Activated CD8-positive, alpha-beta memory T cell treated with anti-CD3 and anti-CD28 coated beads, Interleukin-2, amount 50 U/mL, for 1 hour (primary cell): ENCODE data around the gene GGA2.
"Not testable (repeated sequence)": the region's sequence is repeated elsewhere in the genome, so short reads cannot be mapped to it uniquely, and the experiment has no call there.

Experiments
- DNase-seq: peaks from one replicate; pipeline ENCODE4 v3.0.0-alpha.2; 2020; ENCODE audit errors: extremely low read depth

GGA2 gene

DNA sequence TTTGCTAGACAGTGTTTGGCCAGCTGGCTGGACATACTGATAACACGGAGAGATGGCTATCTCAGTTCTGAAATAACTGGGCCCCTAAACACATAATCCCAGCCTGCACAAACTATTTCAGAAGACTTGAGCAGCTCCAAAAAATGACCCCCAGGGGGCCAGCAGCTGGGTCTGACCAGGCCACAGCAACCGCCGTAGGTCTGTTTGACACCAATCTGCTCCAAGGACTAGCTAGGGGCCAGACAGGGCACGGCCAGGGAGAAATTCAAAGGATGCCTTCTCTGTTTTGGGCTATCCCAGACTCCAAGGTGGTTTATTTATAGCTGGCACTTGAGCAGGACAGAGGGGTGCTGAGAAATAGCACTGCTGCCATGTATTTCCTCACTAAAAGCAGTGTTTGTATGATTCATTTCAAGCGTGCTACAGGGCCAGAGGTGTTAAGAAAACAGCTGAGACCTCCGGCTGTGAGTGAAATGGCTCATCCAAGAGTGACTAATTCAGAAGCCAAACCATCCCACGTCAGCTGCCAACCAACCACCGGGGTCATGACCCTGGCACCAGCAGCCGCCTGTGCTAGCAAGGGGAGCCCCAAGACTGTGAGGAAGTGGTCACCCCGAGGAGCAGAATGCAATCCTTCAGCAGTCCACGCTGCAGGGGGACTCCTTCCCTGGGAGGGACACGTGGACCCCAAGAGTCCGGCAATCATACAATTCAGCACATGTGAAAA lies 5.7 kb downstream of the GGA2 start:
- DNase-seq: peak; percentile 36

GRCh38 chr16:23504076-23504452 lies 6.2 kb downstream of the GGA2 start:
- DNase-seq: no peak

DNA sequence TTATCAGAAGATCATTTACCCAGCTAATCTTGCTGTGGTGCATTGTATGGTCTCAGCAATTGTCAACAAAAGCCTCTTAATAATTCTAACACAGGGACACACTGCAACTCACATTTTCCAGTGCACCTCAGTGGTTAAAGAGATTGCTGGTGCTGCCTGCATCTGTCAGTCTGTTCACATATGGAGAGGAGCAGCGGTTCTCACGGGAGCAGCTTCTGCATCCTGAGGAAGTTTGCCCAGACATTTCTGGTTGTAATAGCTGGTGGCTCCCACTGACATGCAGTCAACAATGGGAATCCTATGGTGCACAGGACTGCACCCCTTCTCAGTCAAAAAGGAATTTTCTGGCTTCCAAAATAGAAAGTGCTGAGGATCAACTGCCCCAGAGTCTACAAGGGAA lies 7.8 kb downstream of the GGA2 start:
- no peak for DNase-seq

DNA sequence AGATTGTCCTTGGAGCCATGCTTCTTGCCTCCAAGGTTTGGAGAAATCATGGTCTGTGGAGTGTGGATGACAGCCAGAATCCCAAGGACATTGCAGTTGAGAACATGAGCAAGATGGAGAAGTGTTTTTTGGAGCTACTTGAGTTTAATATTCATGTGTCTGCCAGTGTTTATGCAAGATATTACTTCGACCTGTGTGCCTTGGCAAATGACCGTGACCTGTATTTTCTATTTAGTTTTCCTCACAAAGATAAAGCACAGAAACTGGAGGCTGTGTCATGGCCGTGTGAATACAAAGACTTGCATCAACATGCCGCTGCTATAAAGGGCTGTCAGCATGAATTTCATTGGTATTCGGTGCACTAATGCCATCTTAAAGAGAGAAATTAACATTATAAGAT lies 9.0 kb downstream of the GGA2 start:
- no peak for DNase-seq

DNA sequence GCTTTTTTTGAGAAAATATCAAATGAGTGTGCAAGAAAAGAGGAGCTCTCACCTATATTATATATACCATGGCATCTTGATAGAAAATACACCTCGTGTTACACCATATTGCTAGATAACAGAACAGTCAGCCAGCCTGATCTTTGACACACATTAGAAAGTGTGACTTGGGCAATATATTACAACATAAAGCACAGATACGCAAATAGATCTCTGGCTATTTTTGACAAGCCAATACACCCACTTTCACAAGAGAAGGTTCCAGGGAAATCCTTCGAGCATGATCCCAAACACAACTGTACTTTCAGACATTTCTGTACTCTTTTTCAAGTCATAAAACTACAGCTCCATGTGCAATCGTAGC lies 9.4 kb downstream of the GGA2 start:
- no peak for DNase-seq

DNA sequence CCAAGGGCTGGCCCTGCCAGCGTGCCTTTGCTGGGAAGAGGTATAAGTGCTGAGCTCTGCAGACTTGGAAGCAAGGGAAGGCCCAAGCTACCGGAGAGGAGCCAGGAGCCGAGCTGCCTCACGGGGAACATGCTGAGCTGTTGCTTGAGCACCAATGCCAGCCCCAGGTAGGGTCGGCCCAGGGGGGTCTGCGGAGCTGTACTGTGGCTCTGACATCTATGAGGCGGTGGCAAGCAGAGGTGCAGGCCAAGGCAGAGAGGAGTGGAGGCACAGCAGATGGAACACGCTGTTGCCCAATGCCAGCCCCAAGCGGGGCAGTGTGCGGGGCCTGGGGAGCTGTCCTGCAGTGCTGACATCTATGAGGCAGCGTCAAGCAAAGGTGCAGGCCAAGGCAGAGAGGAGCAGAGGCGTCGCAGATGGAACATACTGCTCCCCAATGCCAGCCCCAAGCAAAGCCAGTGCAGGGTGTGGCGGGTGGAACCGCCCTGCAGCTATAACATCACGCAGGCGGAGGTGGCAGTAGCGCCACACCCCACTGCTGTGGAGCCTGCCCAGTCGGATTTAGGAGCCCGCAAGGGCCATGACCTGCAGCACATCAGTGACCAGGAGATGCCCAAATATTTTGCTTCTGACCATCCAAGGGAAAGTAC lies 10.0 kb downstream of the GGA2 start:
- DNase-seq: no peak

DNA sequence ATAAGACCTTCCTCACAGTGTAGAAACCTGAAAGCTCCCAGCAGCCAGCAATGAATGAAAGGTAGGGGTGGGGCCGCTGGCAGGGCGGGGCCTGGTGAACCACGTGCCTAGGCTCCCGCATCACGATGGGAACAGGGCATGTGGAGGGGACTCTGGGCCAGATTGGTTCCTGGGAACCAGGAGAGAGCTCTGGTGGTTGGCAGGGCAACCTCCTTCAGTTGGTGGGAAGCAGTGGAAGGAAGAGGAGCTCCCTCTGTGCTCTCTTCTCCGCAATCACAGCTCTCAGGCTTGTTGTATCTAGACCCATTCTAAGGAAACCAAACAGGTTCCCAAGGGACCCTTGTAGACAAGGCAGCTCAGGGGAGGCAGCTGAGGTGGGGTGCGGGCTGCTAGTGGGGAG lies 10.5 kb downstream of the GGA2 start:
- no peak for DNase-seq

GRCh38 chr16:23498863-23499262 lies 11.4 kb downstream of the GGA2 start:
- no peak for DNase-seq

DNA sequence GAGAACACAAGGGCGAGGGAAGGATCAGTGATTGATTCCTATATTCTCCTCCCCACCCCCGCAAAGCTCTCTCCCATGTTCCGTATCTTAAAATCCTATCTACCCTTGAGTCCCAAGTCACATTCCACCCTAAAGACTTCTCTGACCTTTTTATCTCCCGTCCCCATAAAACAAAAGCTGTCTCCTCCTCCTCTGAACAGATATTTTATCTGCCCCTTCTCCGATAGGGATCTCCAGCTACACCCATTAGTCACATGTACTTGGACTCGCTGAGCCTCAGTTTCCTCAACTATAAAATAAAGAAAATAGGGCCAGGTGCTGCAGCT lies 12.8 kb downstream of the GGA2 start:
- DNase-seq: no peak

- no peak for DNase-seq
Observed at GRCh38 chr16:23496821-23497542, 13.3 kb downstream of the GGA2 start.

DNA sequence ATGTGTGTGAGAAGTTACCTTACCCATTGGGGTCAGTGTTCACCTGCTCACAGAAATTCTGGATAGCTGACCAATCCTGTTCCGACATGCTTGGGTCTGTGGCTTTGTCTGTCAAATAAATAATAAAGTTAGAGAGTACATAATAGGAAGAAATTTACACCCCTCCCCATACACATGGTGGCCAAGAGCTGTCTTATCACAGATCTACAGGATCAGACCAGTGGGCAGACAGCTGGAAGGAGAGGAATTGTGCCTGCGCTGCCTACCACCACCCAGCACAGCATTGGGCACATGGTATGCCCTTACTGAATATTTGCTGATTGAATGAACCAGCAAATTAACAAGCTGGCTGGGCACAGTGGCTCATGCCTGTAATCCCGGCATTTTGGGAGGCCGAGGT lies 14.6 kb downstream of the GGA2 start:
- DNase-seq: no peak

GRCh38 chr16:23494188-23494587 lies 16.1 kb downstream of the GGA2 start:
- DNase-seq: no peak

GRCh38 chr16:23491490-23492391 lies 18.6 kb downstream of the GGA2 start:
- DNase-seq: no peak

- DNase-seq: no peak
Observed at GRCh38 chr16:23486480-23486879, 23.8 kb downstream of the GGA2 start.

- no peak for DNase-seq
Observed at GRCh38 chr16:23485841-23486240, 24.5 kb downstream of the GGA2 start.

DNA sequence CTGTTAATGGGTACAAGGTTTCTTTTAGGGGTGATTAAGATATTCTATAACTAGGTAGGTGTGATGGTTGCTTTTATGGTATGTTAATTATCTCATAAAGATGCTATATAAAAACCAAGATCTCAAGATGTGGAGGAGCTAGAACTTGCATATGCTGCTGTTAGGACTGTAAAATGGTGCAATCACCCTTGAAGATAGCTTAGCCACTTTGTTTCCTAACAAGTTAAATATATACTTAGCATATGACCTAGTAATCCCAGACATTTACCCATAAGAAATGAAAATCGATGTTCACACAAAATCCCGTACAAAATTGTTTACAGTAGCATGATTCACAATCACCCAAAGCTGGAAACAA lies 25.1 kb downstream of the GGA2 start:
- DNase-seq: no peak

GRCh38 chr16:23484510-23485256 lies 25.6 kb downstream of the GGA2 start:
- no peak for DNase-seq

- not testable (repeated sequence) for DNase-seq
Observed at GRCh38 chr16:23483492-23483891, 26.8 kb downstream of the GGA2 start.

- peak; percentile 27 for DNase-seq
Observed at GRCh38 chr16:23482778-23483177, 27.5 kb downstream of the GGA2 start.

GRCh38 chr16:23480257-23480656 lies 30.0 kb downstream of the GGA2 start:
- DNase-seq: no peak

- no peak for DNase-seq
Observed at GRCh38 chr16:23479138-23479537, 31.2 kb downstream of the GGA2 start.

- no peak for DNase-seq
Observed at GRCh38 chr16:23478566-23478965, 31.7 kb downstream of the GGA2 start.
